PC-3 (cell line): ENCODE measurements around the gene SPINK1.

Source experiments
- CTCF ChIP-seq: fragments of 300-600 bp; sonication (generic); conservative IDR thresholded peaks from 2 replicates; pipeline ENCODE4 v1.5.1; 2017; ENCODE audit warnings: antibody characterized with exemption, low read depth, mild to moderate bottlenecking, low read length
- EZH2 ChIP-seq: fragments of 300-600 bp; sonication (generic); IDR thresholded peaks from one replicate; pipeline ENCODE4 v1.6.1; 2017; ENCODE audit warnings: antibody characterized with exemption, mild to moderate bottlenecking, low read length; ENCODE audit not compliant: unreplicated experiment
- EZH2phosphoT487 ChIP-seq: fragments of 300-600 bp; sonication (generic); IDR thresholded peaks from 2 replicates; pipeline ENCODE4 v1.6.1; 2018; ENCODE audit warnings: mild to moderate bottlenecking, antibody characterized with exemption, low read length, borderline replicate concordance

- TF ChIP-seq CTCF = no peak
- TF ChIP-seq EZH2phosphoT487 = no peak
- TF ChIP-seq EZH2 = no peak
Measured at GRCh38 chr5:147849226-147849625, 17.8 kb upstream of the SPINK1 start.
